ENCODE measurements around the gene MORC2.
A peak's percentile ranks its signal among the peaks of the same experiment; 100 is the strongest.

The MORC2 gene

GRCh38 chr22:30968015-30968923, at the start of gene MORC2:
Gene MORC2, minus strand, starts transcription at chr22:30968774. Its CDS starts 885 bp downstream, at chr22:30967889.
- Mint-ChIP-seq H3K27ac (peak within 1 kb of the TSS; percentile 85), H3K4me1 (peaks cover 51% of the 10 kb centered on the region), H3K36me3 (peaks cover 40% of the 10 kb centered on the region), H3K4me3 (peak within 1 kb of the TSS; percentile 89), H3K27me3 (no peaks in the 10 kb centered on the region), H3K9me3 (peaks cover 3% of the 10 kb centered on the region)
- ATAC-seq, result peak; percentile 54

- H3K27me3 Mint-ChIP-seq, result peaks cover 23% of the 10 kb centered on the region
- no peak overlapping the region for H3K27ac Mint-ChIP-seq
- no peak overlapping the region for H3K4me3 Mint-ChIP-seq
- H3K4me1 Mint-ChIP-seq, result no peaks in the 10 kb centered on the region
- H3K9me3 Mint-ChIP-seq, result peaks cover 6% of the 10 kb centered on the region
- ATAC-seq, result no peak
- no peaks in the 10 kb centered on the region for H3K36me3 Mint-ChIP-seq
These were observed 37.0 kb upstream of the MORC2 start for GRCh38 chr22:31005535-31005934.

- H3K4me3 Mint-ChIP-seq, result no peak overlapping the region
- H3K4me1 Mint-ChIP-seq, result no peaks in the 10 kb centered on the region
- peaks cover 3% of the 10 kb centered on the region for H3K9me3 Mint-ChIP-seq
- H3K27me3 Mint-ChIP-seq, result peaks cover 23% of the 10 kb centered on the region
- no peak overlapping the region for H3K27ac Mint-ChIP-seq
- no peaks in the 10 kb centered on the region for H3K36me3 Mint-ChIP-seq
- ATAC-seq, result no peak
These were observed 32.7 kb upstream of the MORC2 start for GRCh38 chr22:31001124-31001770.

GRCh38 chr22:30998329-30998728, 29.8 kb upstream of the MORC2 start:
- Mint-ChIP-seq H3K27me3 (peaks cover 23% of the 10 kb centered on the region), H3K9me3 (peaks cover 5% of the 10 kb centered on the region), H3K4me1 (peaks cover 7% of the 10 kb centered on the region), H3K36me3 (no peaks in the 10 kb centered on the region), H3K27ac (no peak overlapping the region), H3K4me3 (no peak overlapping the region)
- no peak for ATAC-seq

GRCh38 chr22:30996462-30996861, 27.9 kb upstream of the MORC2 start:
- peaks cover 4% of the 10 kb centered on the region for H3K27me3 Mint-ChIP-seq
- H3K27ac Mint-ChIP-seq, result no peak overlapping the region
- peaks cover 7% of the 10 kb centered on the region for H3K4me1 Mint-ChIP-seq
- H3K9me3 Mint-ChIP-seq, result peaks cover 8% of the 10 kb centered on the region
- H3K36me3 Mint-ChIP-seq, result no peaks in the 10 kb centered on the region
- ATAC-seq, result no peak
- H3K4me3 Mint-ChIP-seq, result no peak overlapping the region

- Mint-ChIP-seq H3K27ac (no peak overlapping the region), H3K9me3 (peaks cover 12% of the 10 kb centered on the region), H3K4me1 (peaks cover 7% of the 10 kb centered on the region), H3K4me3 (no peak overlapping the region), H3K27me3 (no peaks in the 10 kb centered on the region), H3K36me3 (no peaks in the 10 kb centered on the region)
- ATAC-seq, result no peak
These were observed 26.4 kb upstream of the MORC2 start for GRCh38 chr22:30994960-30995359.

GRCh38 chr22:30992565-30992964, 24.0 kb upstream of the MORC2 start:
- ATAC-seq, result no peak
- H3K9me3 Mint-ChIP-seq, result peaks cover 17% of the 10 kb centered on the region
- H3K4me3 Mint-ChIP-seq, result no peak overlapping the region
- H3K27ac Mint-ChIP-seq, result no peak overlapping the region
- H3K27me3 Mint-ChIP-seq, result no peaks in the 10 kb centered on the region
- H3K36me3 Mint-ChIP-seq, result no peaks in the 10 kb centered on the region
- peaks cover 7% of the 10 kb centered on the region for H3K4me1 Mint-ChIP-seq

- ATAC-seq, result no peak
- H3K9me3 Mint-ChIP-seq, result peaks cover 24% of the 10 kb centered on the region
- no peaks in the 10 kb centered on the region for H3K27me3 Mint-ChIP-seq
- H3K4me1 Mint-ChIP-seq, result peaks cover 7% of the 10 kb centered on the region
- H3K4me3 Mint-ChIP-seq, result no peak overlapping the region
- H3K36me3 Mint-ChIP-seq, result no peaks in the 10 kb centered on the region
- no peak overlapping the region for H3K27ac Mint-ChIP-seq
These were observed 22.1 kb upstream of the MORC2 start for GRCh38 chr22:30990690-30991089.

GRCh38 chr22:30989474-30989873, 20.9 kb upstream of the MORC2 start:
- ATAC-seq, result no peak
- no peak overlapping the region for H3K27ac Mint-ChIP-seq
- H3K36me3 Mint-ChIP-seq, result no peaks in the 10 kb centered on the region
- no peaks in the 10 kb centered on the region for H3K4me1 Mint-ChIP-seq
- H3K4me3 Mint-ChIP-seq, result no peak overlapping the region
- H3K27me3 Mint-ChIP-seq, result no peaks in the 10 kb centered on the region
- peaks cover 24% of the 10 kb centered on the region for H3K9me3 Mint-ChIP-seq

- Mint-ChIP-seq H3K4me3 (no peak overlapping the region), H3K27me3 (no peaks in the 10 kb centered on the region), H3K36me3 (no peaks in the 10 kb centered on the region), H3K27ac (no peak overlapping the region), H3K4me1 (no peaks in the 10 kb centered on the region), H3K9me3 (peaks cover 32% of the 10 kb centered on the region)
- no peak for ATAC-seq
These were observed 17.1 kb upstream of the MORC2 start for GRCh38 chr22:30985561-30986208.

GRCh38 chr22:30984317-30984716, 15.7 kb upstream of the MORC2 start:
- peaks cover 29% of the 10 kb centered on the region for H3K9me3 Mint-ChIP-seq
- H3K27ac Mint-ChIP-seq, result no peak overlapping the region
- no peak for ATAC-seq
- no peaks in the 10 kb centered on the region for H3K27me3 Mint-ChIP-seq
- H3K4me3 Mint-ChIP-seq, result no peak overlapping the region
- H3K36me3 Mint-ChIP-seq, result no peaks in the 10 kb centered on the region
- H3K4me1 Mint-ChIP-seq, result no peaks in the 10 kb centered on the region

GRCh38 chr22:30982512-30982911, 13.9 kb upstream of the MORC2 start:
- Mint-ChIP-seq H3K9me3 (peaks cover 30% of the 10 kb centered on the region), H3K4me1 (no peaks in the 10 kb centered on the region), H3K36me3 (no peaks in the 10 kb centered on the region), H3K27me3 (no peaks in the 10 kb centered on the region), H3K27ac (no peak overlapping the region), H3K4me3 (no peak overlapping the region)
- ATAC-seq, result no peak

GRCh38 chr22:30979932-30980331, 11.4 kb upstream of the MORC2 start:
- peaks cover 23% of the 10 kb centered on the region for H3K9me3 Mint-ChIP-seq
- H3K27ac Mint-ChIP-seq, result no peak overlapping the region
- ATAC-seq, result no peak
- H3K27me3 Mint-ChIP-seq, result no peaks in the 10 kb centered on the region
- peaks cover 14% of the 10 kb centered on the region for H3K36me3 Mint-ChIP-seq
- H3K4me3 Mint-ChIP-seq, result no peak overlapping the region
- H3K4me1 Mint-ChIP-seq, result no peaks in the 10 kb centered on the region

- H3K27me3 Mint-ChIP-seq, result no peaks in the 10 kb centered on the region
These were observed 9.9 kb upstream of the MORC2 start for GRCh38 chr22:30978304-30978962.

GRCh38 chr22:30970356-30970746, 1.8 kb upstream of the MORC2 start:
- H3K27ac Mint-ChIP-seq, result peak overlapping the region; percentile 85
- no peaks in the 10 kb centered on the region for H3K27me3 Mint-ChIP-seq
- peaks cover 36% of the 10 kb centered on the region for H3K4me1 Mint-ChIP-seq
- peaks cover 55% of the 10 kb centered on the region for H3K36me3 Mint-ChIP-seq
- H3K9me3 Mint-ChIP-seq, result peaks cover 6% of the 10 kb centered on the region
- no peak for ATAC-seq
- peak overlapping the region; percentile 89 for H3K4me3 Mint-ChIP-seq

More at GRCh38 chr22:30978304-30978962, 9.9 kb upstream of the MORC2 start:
- H3K4me3 Mint-ChIP-seq, result no peak overlapping the region
- peaks cover 18% of the 10 kb centered on the region for H3K9me3 Mint-ChIP-seq
- no peak for ATAC-seq
- H3K36me3 Mint-ChIP-seq, result peaks cover 22% of the 10 kb centered on the region
- no peaks in the 10 kb centered on the region for H3K4me1 Mint-ChIP-seq
- H3K27ac Mint-ChIP-seq, result no peak overlapping the region

Data from stimulated activated memory B cell treated with anti-CD40 and anti-IgM and Interleukin-4, amounts not matched to agents 10 μg/mL and 1 μg/mL and 100 μg/mL, for 72 hours (primary cell).